ENCODE results near the gene PGK1.

PGK1 gene

DNA sequence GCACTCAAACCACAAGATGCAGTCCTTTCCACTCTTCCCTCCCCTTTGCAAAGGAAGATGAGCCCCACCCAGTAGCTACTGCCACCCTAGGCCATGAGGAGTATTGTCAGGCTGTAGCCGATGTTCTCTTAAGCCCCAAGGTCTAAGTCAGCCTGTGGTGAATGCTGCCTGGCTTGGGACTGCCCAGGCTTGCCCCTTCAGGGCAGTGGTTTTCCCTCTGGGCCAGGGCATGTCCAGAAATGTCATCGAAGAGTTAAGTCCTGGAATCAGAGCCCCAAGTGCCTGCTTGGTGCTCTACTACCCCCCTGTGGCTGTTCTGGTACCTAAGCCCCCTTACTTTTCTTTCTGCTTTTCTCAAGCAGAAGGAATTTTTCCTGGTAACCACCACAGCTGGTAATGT, 11.8 kb upstream of the PGK1 start:
- no peaks in the 10 kb centered on the region for H3K27me3 ChIP-seq (ENCODE audit: insufficient read depth, low read length)
- H3K4me3 ChIP-seq (ENCODE audit: low read length), result no peak overlapping the region
- no peaks in the 10 kb centered on the region for H3K4me1 ChIP-seq (ENCODE audit: insufficient read depth, low read length)
- H3K9me3 ChIP-seq (ENCODE audit: insufficient read depth, low read depth, low read length), result no peaks in the 10 kb centered on the region
- WGBS, result 40% methylated on average over 2 of the region's 2 CpGs
- H3K27ac ChIP-seq (ENCODE audit: low read depth, low read length), result no peak overlapping the region
- H3K9ac ChIP-seq (ENCODE audit: low read depth, low read length), result no peak overlapping the region
- no peaks in the 10 kb centered on the region for H3K36me3 ChIP-seq (ENCODE audit: insufficient read depth, low read length)

GRCh38 chrX:78098108-78098507, 5.9 kb upstream of the PGK1 start:
- Histone ChIP-seq H3K4me1 (ENCODE audit: insufficient read depth, low read length) (no peaks in the 10 kb centered on the region), H3K9me3 (ENCODE audit: insufficient read depth, low read depth, low read length) (no peaks in the 10 kb centered on the region), H3K9ac (ENCODE audit: low read depth, low read length) (no peak overlapping the region), H3K27ac (ENCODE audit: low read depth, low read length) (no peak overlapping the region), H3K36me3 (ENCODE audit: insufficient read depth, low read length) (no peaks in the 10 kb centered on the region), H3K4me3 (ENCODE audit: low read length) (no peak overlapping the region), H3K27me3 (ENCODE audit: insufficient read depth, low read length) (no peaks in the 10 kb centered on the region)

DNA sequence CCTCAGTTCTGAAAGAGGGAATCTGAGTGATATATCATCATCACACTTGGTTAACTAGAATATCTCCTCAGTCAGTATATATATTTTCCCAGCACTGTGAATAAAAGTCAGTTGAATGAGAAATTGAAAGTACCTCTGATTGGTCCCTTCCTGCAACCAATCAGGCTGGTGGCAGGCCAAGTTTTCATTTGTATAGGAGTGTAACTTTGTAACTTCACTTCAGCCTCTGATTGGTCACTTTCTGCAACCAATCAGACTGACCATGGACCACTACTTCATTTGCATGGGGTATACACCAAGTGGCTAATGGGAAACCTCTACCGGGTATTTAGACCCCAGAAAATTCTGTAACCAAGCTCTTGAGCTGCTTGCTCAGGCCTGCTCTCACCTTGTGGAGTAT, 2.0 kb upstream of the PGK1 start:
- H3K27me3 ChIP-seq (ENCODE audit: insufficient read depth, low read length), result no peaks in the 10 kb centered on the region
- H3K9me3 ChIP-seq (ENCODE audit: insufficient read depth, low read depth, low read length), result no peaks in the 10 kb centered on the region
- WGBS, result 95% methylated on average over 1 of the region's 1 CpG
- H3K4me3 ChIP-seq (ENCODE audit: low read length), result no peak overlapping the region
- H3K9ac ChIP-seq (ENCODE audit: low read depth, low read length), result no peak overlapping the region
- H3K27ac ChIP-seq (ENCODE audit: low read depth, low read length), result no peak overlapping the region
- H3K4me1 ChIP-seq (ENCODE audit: insufficient read depth, low read length), result peaks cover 3% of the 10 kb centered on the region; the same call in 1 of the 2 replicates
- H3K36me3 ChIP-seq (ENCODE audit: insufficient read depth, low read length), result peaks cover 20% of the 10 kb centered on the region

GRCh38 chrX:78103001-78103622, 936 bp upstream of the PGK1 start:
- Histone ChIP-seq H3K27ac (ENCODE audit: low read depth, low read length) (peak overlapping the region; percentile 82; the same call in 1 of the 2 replicates), H3K9me3 (ENCODE audit: insufficient read depth, low read depth, low read length) (no peaks in the 10 kb centered on the region), H3K9ac (ENCODE audit: low read depth, low read length) (peak overlapping the region; percentile 64; the same call in 1 of the 2 replicates), H3K4me1 (ENCODE audit: insufficient read depth, low read length) (peaks cover 12% of the 10 kb centered on the region; the same call in 1 of the 2 replicates), H3K4me3 (ENCODE audit: low read length) (peak overlapping the region; percentile 97), H3K36me3 (ENCODE audit: insufficient read depth, low read length) (peaks cover 30% of the 10 kb centered on the region), H3K27me3 (ENCODE audit: insufficient read depth, low read length) (no peaks in the 10 kb centered on the region)
- 93% methylated on average over 21 of the region's 23 CpGs for WGBS

DNA sequence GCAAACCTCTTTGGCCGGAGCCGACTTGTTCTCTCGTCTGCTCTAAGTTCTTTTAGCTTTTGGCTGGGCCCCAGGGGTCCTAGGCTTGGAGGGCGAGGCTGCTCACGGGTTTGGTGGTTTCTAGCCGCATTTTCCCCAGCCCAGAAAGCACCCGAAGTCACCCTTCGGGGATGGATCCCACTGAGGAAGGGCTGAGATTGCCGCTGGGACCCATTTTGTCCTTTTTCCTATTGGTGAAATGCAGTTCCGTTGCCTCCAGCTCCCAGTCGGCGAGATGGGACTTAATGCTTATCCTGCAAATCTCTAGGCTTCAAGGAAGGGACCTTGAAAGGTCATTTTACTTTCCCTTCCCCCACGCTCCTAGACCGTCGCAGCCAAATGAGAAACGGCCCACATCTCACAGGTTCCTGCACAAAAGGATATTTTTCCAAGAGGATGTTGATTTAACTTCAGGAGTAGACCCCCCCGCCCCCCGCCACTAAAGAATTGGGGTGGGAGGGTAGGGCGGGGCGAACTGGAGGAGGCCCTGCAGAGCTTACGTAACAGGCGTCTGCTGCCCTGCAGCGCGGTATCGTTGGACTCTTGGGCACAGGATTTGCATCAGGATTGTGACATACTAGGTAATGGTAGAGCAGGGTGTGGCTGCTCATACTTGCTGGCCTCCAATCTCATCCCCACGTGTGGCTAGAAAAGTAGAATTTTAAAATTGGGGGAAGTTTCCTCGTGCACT, 564 bp downstream of the PGK1 start:
- H3K9me3 ChIP-seq (ENCODE audit: insufficient read depth, low read depth, low read length), result no peaks in the 10 kb centered on the region
- no peaks in the 10 kb centered on the region for H3K27me3 ChIP-seq (ENCODE audit: insufficient read depth, low read length)
- under 1% methylated on average over 25 of the region's 27 CpGs for WGBS
- H3K27ac ChIP-seq (ENCODE audit: low read depth, low read length), result peak overlapping the region; percentile 92
- H3K36me3 ChIP-seq (ENCODE audit: insufficient read depth, low read length), result peaks cover 40% of the 10 kb centered on the region
- H3K9ac ChIP-seq (ENCODE audit: low read depth, low read length), result peak overlapping the region; percentile 94
- H3K4me3 ChIP-seq (ENCODE audit: low read length), result peak overlapping the region; percentile 97
- H3K4me1 ChIP-seq (ENCODE audit: insufficient read depth, low read length), result peaks cover 22% of the 10 kb centered on the region; the same call in 1 of the 2 replicates

GRCh38 chrX:78105944-78106650, 2.0 kb downstream of the PGK1 start:
- H3K4me3 ChIP-seq (ENCODE audit: low read length), result peak overlapping the region; percentile 97
- no peaks in the 10 kb centered on the region for H3K9me3 ChIP-seq (ENCODE audit: insufficient read depth, low read depth, low read length)
- peak overlapping the region; percentile 39 for H3K9ac ChIP-seq (ENCODE audit: low read depth, low read length)
- no peak overlapping the region; the same call in 1 of the 2 replicates for H3K27ac ChIP-seq (ENCODE audit: low read depth, low read length)
- H3K27me3 ChIP-seq (ENCODE audit: insufficient read depth, low read length), result no peaks in the 10 kb centered on the region
- peaks cover 24% of the 10 kb centered on the region for H3K4me1 ChIP-seq (ENCODE audit: insufficient read depth, low read length)
- H3K36me3 ChIP-seq (ENCODE audit: insufficient read depth, low read length), result peaks cover 52% of the 10 kb centered on the region
- 76% methylated on average over 10 of the region's 11 CpGs for WGBS

- Histone ChIP-seq H3K36me3 (ENCODE audit: insufficient read depth, low read length) (peaks cover 58% of the 10 kb centered on the region), H3K4me1 (ENCODE audit: insufficient read depth, low read length) (peaks cover 28% of the 10 kb centered on the region), H3K27me3 (ENCODE audit: insufficient read depth, low read length) (no peaks in the 10 kb centered on the region), H3K9ac (ENCODE audit: low read depth, low read length) (0 out of 2 replicates have a peak overlapping the region, but pooled peaks have one; percentile 39), H3K27ac (ENCODE audit: low read depth, low read length) (no peak overlapping the region), H3K4me3 (ENCODE audit: low read length) (peak overlapping the region; percentile 97), H3K9me3 (ENCODE audit: insufficient read depth, low read depth, low read length) (no peaks in the 10 kb centered on the region)
- 100% methylated on average over 1 of the region's 1 CpG for WGBS
Measured at GRCh38 chrX:78106651-78106986, 2.6 kb downstream of the PGK1 start.

DNA sequence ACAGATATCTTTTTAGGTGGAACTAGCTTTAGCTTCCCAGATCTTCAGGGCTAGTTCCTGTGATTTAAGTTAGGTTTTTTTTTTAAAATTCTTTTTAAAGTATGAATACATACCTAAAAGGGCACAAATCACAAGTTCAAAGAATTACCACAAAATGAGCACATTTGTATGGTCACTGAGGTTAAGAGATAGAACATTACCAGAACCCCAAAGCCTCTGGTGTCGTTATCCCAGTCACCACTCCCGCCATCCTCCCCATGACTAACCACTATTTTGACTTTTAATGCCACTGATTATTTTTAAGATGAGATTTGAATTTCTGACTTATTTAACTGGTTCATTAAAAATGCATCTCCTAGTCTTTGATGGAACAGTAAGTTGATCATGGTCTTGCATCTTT, 5.4 kb downstream of the PGK1 start:
- Histone ChIP-seq H3K27ac (ENCODE audit: low read depth, low read length) (no peak overlapping the region), H3K9me3 (ENCODE audit: insufficient read depth, low read depth, low read length) (no peaks in the 10 kb centered on the region), H3K4me1 (ENCODE audit: insufficient read depth, low read length) (peaks cover 28% of the 10 kb centered on the region), H3K27me3 (ENCODE audit: insufficient read depth, low read length) (no peaks in the 10 kb centered on the region), H3K4me3 (ENCODE audit: low read length) (peak overlapping the region; percentile 13; the same call in 1 of the 2 replicates), H3K36me3 (ENCODE audit: insufficient read depth, low read length) (peaks cover 86% of the 10 kb centered on the region), H3K9ac (ENCODE audit: low read depth, low read length) (no peak overlapping the region)
- WGBS, result no CpG with 5 or more reads among the region's 2 CpGs

- Histone ChIP-seq H3K9ac (ENCODE audit: low read depth, low read length) (no peak overlapping the region), H3K9me3 (ENCODE audit: insufficient read depth, low read depth, low read length) (no peaks in the 10 kb centered on the region), H3K4me1 (ENCODE audit: insufficient read depth, low read length) (peaks cover 25% of the 10 kb centered on the region), H3K36me3 (ENCODE audit: insufficient read depth, low read length) (peaks cover 91% of the 10 kb centered on the region), H3K27me3 (ENCODE audit: insufficient read depth, low read length) (no peaks in the 10 kb centered on the region), H3K4me3 (ENCODE audit: low read length) (no peak overlapping the region), H3K27ac (ENCODE audit: low read depth, low read length) (no peak overlapping the region)
- 87% methylated on average over 10 of the region's 10 CpGs for WGBS
Measured at GRCh38 chrX:78111140-78111931, 7.3 kb downstream of the PGK1 start.

GRCh38 chrX:78116365-78116764, 12.3 kb downstream of the PGK1 start:
- H3K9me3 ChIP-seq (ENCODE audit: insufficient read depth, low read depth, low read length), result no peaks in the 10 kb centered on the region
- H3K27me3 ChIP-seq (ENCODE audit: insufficient read depth, low read length), result no peaks in the 10 kb centered on the region
- H3K9ac ChIP-seq (ENCODE audit: low read depth, low read length), result no peak overlapping the region
- H3K4me1 ChIP-seq (ENCODE audit: insufficient read depth, low read length), result peaks cover 1% of the 10 kb centered on the region; the same call in 1 of the 2 replicates
- no peak overlapping the region for H3K27ac ChIP-seq (ENCODE audit: low read depth, low read length)
- H3K36me3 ChIP-seq (ENCODE audit: insufficient read depth, low read length), result peaks cover 99% of the 10 kb centered on the region
- no peak overlapping the region for H3K4me3 ChIP-seq (ENCODE audit: low read length)
